HG02973 (cell line): ENCODE data around the gene PATJ.
"Not testable (repeated sequence)": the region's sequence is repeated elsewhere in the genome, so short reads cannot be mapped to it uniquely, and the experiment has no call there.

ENCODE experiments used
- ATAC-seq: cut with Tn5 transposase; IDR thresholded peaks from one replicate; pipeline ENCODE4 v1.9.1; 2021; ENCODE audit warnings: moderate library complexity; ENCODE audit not compliant: unreplicated experiment

PATJ gene

DNA sequence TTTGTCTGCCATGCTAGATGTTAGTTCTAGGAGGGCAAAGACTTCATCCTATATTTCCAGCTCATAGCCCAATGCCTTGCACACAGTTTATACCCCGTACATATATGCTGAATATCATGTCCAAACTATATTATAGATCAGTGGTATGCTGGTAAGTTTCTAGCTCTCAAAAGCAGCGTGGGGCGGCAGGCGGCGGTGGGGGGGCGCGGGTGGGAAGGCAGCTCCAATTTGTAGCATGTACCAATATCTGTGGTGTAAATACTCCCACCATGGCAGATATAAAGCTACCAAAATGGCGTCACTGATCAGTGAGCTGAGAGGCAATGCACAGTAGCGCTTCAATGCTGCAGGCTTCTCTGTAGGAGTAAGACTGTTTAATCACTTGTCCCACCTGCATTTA lies 77.1 kb downstream of the PATJ start:
- ATAC-seq, result no peak

DNA sequence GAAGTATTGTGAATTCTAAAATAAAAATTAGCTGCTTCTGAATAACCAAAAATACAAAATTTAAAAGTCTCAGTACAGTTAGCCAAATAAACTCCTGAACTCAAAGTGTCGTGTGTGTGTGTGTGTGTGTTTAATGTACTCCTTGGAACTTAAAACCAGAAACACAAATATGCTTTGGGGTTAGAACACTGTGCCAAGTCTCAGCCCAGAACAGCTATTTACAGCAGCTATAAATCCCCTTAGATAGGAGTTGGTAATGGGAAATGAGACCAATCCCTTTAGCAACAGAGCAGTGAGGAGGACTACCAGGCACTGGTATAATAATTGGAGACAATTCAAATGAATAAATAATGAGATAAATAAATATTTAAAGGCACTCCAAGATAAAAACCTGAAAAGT lies 83.1 kb downstream of the PATJ start:
- no peak for ATAC-seq

DNA sequence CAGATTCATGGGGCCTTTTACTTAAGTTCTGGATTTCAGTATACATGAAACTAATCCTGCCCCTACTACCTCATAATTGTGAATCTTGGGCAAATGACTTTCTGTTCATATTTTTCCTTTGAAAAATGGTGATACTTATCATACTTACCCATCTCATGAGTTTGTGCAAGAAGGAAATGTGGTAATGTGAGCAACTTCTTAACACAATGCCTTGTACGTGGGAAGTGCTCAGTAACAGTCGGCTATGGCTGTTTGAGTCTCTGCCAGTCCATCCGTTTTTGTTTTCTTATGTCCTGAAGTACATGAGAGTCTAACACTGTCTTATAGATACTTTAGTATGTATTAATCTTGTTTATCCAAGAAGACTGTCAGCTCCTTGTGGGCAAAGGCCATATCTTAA lies 86.5 kb downstream of the PATJ start:
- no peak for ATAC-seq

DNA sequence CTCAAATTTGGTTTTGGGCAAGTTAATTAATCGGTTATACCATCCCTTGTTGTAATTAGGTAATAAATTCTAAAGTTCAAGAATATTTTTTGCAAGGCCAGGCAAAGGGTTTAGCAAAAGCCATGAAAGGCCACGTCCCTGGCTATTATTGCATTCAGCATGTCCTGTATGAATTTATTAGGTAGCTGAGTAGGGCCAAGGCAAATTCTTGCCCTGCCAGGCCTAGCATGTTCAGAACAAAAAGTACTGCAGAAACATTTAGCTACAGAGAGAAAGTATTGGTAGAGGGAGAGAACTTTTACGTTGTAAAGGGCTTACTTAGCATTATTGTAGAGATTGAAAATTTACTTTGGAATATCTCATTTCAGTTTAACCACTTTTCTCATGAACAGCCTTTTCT lies 94.4 kb downstream of the PATJ start:
- ATAC-seq, result no peak

DNA sequence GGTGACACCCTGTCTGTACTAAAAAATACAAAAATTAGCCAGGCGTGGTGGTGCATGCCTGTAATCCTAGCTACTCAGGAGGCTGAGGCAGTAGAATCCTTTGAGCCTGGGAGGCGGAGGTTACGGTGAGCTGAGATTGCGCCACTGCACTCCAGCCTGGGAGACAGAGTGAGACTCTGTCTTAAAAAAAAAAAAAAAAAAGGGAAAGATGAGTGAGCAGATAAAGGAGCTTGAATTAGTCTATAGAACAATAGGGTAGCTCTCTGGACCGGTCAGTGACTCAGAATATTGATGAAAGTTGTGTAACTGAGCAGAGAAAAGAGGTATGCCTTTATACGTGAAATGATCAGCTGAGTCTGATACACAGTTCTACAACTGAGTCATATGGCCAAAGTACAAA lies 95.3 kb downstream of the PATJ start:
- not testable (repeated sequence) for ATAC-seq

DNA sequence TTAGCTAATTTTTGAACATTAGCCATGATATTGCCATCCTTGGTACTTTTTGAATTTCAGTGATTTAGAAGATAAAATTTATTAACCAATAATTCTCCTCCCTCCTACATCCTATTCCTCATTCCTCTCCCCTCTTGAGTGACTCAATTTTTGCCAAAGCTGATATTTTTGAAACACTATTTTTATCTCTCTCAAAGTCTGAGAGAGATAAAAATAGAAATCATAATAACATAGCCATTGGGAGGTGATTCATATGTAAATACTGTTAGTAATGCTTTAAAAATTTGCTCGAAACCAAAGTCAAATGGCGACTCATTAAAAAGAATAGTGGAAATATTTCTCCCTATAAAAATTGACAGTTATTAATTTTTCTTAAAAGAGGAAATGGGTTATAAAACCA lies 97.4 kb downstream of the PATJ start:
- no peak for ATAC-seq

DNA sequence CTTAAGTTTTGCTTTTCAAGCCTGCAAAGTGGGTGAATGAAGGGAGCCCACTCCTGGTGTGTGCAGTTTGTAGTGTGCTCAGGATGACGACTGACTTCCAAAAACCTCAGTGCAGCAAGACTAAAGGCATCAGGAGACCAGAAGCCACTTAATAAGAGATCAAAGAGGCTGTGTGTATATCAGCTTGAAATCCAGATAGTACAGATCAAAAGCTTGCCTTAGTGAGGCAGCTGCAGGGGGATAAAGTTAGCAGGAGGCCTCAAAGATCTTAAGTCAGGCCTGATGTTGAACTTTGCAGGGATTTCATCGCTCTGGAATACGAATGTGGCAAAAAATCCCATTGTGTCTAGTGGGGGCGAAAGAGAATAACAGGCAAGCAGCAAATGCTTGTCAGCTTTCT lies 99.8 kb downstream of the PATJ start:
- no peak for ATAC-seq

DNA sequence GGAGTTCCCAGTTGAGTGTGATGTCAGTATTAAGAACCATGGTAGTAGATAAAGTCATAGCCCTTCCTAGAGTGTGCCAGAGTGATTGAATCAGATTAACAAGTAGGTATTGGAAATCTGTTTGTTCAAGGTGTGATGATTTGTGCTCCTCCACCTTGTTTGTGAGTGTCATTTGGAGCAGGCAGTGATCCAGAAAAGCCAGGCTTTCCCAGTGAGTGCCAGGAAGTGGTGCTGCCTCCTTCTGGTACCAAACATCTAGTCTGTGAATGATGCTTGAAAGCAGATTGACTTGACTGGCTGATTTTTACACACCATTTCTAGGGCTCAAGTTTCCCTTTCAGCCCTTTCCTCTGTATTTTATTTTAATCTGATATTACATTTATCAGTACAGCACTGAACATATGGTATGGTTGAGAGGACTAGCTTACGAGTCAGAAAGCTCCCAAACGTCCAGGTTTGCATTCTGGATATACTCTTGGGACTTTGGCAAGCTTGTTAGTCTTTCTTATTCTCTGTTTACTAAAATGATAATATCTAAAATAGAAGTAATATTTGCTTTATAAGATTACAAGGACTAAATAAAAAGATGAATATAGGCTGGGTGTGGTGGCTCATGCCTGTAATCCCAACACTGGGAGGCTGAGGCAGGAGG lies 100.7 kb downstream of the PATJ start:
- no peak for ATAC-seq

DNA sequence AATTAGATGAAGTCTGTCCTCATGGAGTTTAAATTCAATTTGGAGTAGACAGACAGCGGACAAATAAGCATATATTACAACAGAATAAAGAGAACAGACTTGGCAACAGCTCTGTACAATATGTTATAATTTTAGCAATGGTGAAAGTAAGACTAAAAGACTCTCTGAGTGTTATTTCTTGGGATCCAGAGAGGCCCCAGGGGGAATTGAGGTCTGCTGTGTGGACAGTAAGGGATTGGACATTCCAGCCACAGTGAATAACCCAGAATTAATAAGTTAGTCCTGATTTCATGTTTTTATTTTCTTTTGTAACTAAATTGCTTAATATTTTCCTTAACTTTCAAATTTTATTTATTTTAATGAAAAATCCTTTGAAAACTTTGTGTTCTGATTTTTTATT lies 101.7 kb downstream of the PATJ start:
- ATAC-seq, result no peak

DNA sequence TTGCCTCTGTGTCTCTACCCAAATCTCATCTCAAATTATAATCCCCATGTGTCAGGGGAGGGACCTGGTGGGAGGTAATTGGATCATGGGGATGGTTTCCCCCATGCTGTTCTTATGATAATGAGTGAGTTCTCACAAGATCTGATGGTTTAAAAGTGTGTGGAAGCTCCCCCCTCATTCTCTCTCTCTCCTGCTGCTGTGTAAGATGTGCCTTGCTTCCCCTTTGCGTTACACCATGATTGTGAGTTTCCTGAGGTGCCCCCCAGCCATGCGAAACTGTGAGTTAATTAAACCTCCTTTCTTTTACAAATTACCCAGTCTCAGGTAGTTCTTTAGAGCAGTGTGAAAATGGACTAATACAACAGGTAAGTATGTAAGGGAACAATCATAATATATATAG lies 102.4 kb downstream of the PATJ start:
- not testable (repeated sequence) for ATAC-seq

DNA sequence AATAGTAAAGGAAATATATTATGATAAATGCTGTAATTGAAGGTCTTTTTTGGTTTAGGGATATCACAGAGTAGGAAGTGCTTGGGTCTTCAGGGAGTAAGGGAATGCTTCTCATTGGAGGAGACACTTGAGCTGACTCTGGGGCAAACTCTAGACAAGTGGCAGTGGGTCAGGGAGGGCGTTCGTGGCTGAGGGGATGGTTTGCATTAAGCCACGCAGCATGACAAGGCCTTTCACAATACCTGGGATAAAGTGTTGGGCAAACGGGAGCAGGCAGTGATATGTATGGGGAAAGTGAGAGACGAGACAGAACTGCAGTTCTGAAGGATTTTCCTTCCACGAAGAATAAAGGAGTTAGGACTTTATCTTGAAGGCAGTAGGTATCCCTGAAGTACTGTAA lies 109.0 kb downstream of the PATJ start:
- no peak for ATAC-seq

DNA sequence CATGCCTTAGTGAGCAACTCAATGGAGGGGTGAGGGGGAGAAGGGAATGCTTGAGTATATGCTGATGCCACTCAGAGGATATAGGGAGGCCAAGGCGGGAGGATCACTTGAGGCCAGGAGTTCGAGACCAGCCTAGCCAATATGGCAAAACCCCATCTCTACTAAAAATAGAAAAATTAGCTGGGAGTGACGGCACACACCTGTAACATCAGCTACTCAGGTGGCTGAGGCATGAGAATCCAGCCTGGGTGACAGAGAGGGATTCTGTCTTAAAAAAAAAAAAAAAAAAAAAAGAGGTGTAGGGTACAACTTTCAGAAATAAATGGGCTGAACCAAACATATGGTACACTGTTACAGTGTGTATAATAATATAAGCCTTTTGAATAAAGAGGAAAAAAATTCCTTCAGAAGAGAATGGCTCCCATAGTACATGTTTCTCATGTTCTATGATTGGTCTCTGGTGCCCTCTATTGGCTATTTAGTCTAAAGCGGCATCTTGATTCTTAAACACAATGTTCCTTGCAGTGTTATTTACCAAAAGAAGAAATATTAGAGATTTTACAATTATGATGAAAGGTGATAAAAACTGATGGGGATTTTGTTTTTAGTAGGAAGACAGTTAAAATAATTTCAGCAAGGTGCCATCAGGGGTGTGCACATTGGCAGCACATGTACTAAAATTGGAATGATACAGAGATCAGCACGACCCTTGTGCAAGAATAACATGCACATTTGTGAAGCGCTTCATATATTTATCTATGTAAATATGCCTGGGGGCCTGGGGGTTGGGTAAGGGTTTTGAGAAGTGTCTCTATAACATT lies 109.8 kb downstream of the PATJ start:
- ATAC-seq, result no peak

DNA sequence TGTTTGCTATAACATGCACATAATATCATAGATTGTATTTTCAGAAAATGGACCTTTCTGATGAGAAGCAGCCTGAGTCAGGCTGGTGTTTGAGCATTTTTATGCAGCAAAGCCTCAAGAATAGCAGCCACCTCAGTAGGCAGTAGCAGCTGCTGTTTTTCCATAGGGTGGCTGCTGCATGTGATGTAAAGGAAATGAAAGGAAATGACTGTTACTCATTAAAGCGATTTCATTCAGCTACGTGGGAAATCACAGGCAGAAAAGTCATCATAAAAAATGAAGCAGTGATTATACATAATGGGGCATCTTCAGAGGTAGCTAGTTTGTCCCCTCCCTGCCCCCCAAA lies 110.4 kb downstream of the PATJ start:
- ATAC-seq, result no peak

DNA sequence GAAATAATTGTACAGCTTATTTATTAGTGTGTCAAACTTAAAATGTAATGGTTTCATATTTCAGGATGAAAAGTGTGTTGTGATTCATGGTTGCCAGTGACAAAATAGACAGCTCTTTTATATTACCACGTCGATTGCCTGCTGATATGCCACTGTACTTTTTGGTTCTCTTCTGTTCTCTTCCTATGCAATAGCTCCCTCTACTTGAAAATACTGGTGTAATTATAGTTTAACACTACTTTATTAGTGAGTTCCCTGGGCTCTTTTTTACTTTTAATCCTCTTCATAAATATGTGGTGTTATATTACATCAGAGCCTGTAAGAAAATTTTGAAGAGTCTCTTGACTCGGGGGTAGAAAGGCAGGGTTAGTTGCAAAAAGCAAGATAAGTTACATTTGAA lies 111.3 kb downstream of the PATJ start:
- ATAC-seq, result no peak

DNA sequence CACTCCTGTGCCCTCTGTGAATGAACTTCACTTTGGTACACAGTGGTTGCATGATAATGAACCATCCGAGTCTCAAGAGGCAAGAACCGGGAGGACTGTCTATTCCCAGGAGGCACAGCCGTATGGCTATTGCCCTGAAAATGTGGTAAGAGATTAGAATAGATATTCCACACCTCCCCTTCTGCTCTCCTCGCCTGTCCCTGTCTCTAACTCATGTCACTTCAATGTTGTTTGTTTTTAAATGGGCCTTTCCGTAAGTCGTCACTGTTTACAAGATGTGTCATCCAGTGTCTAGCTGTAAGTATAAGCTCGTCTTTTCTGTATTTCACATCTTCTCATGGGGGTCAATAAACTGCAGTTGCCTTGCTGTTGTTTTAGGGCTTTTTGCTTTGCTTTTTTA lies 122.2 kb downstream of the PATJ start:
- no peak for ATAC-seq

DNA sequence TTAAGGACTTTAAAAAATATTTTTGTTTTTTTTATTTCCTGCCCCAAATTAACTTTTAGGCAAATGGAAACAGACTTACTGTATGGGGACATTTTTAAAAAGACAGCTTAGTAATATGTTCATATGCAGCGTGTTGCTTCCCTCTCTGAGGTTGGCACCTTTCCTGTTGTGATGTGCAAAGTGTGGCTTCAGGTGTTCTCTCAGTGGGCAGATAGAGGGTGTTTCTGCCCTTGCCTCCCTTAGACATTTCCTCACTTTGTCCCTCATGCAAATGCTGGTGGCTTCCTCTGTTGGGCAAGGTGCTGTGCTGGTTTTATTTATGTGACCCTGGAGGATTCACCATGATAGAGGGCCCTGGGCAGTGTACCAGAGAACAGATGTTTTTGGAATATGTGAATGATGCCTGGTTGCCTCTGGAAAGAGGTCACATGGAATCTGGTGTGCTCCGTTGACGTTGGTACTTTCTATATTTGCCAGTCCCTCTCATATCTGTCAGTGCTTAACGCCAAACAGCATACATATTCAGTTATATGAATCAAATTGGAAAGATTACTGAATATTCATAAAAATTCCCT lies 123.5 kb downstream of the PATJ start:
- no peak for ATAC-seq

DNA sequence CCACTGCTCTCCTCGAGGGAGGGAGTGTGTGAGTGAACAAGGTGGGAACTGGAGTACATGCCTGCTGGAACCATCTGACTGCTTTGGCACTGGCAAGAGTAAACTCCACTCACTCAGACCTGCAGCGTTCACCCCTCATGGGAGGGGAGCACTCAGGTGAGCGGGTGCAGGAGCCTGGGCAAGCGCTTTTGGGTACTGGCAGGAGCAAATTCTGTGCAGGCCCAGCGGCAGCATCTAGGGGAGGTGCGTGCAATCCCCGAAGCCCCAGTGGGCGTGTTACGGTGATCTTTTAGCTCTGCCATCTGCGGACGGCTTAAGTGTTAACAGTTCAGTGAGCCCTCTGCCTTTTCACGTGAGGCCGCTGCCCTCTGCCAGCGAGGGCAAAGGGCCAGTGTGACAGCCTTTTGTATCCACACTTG lies 127.4 kb downstream of the PATJ start:
- no peak for ATAC-seq

DNA sequence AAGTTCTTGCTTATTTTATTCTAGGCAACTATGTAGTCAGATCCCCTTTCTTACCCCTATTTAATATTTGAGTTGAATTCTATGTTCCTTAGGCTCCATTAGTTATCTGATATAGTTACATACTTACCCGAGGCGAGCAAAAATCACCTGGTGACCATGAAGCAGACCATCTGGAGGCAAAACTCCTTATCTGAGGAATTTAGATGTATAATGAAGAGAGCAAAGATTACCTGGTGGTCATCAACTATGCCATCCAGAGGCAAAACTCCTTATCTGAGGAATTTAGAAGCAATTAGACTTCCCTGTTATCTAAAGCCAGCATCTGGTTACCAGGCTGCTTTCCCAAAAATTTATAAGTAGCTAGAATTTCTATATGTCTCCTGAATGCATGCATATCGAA lies 129.9 kb downstream of the PATJ start:
- no peak for ATAC-seq

DNA sequence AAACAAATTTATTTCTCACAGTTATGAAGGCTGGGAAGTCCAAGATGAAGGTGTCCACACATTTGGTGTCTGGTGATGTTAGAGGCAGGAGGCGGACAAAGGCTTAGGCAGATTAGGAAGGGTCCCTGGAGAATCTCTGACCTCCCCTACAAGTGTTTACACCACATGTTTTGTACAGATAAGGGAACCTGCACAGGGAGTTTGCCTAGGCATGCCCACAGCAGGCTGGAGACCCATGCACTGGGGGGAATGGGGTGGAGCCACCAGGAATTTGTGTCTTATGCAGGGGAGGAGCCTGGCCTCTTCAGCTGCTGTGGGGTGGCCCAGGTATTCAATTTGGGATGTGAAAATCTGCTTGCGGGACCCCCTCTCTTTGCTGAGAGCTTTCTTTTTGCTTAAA lies 131.3 kb downstream of the PATJ start:
- no peak for ATAC-seq

DNA sequence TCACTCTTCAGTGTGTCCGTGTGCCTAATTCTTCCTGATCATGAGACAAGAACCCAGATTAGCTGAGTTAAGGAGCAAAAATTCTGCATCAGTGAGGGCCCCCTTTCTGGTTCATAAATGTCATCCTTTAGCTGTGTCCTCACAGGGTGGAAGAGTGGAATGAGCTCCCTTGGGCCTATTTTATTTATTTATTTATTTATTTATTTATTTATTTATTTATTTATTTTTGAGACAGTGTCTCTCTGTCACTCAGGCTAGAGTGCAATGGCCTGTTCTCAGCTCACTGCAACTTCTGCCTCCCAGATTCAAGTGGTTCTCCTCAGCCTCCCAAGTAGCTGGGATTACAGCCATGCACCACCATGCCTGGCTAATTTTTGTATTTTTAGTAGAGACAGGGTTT lies 131.7 kb downstream of the PATJ start:
- ATAC-seq, result no peak

DNA sequence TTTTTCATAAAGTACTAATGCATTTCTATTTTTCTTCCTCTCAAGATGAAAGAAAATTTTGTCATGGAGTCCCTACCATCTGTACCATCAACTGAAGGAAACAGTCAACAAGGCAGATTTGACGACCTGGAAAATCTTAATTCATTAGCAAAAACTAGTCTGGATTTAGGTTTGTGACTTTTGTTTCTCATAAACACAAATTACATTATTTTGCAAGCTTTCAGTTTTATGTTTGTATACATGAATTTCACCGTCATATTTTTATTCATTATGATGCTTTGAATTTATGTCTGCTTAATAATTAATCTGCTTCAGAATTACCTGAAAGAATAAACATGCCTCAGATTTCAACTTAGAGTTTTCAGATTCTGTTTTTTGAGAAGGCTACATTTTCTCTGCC lies 132.9 kb downstream of the PATJ start:
- ATAC-seq, result no peak

DNA sequence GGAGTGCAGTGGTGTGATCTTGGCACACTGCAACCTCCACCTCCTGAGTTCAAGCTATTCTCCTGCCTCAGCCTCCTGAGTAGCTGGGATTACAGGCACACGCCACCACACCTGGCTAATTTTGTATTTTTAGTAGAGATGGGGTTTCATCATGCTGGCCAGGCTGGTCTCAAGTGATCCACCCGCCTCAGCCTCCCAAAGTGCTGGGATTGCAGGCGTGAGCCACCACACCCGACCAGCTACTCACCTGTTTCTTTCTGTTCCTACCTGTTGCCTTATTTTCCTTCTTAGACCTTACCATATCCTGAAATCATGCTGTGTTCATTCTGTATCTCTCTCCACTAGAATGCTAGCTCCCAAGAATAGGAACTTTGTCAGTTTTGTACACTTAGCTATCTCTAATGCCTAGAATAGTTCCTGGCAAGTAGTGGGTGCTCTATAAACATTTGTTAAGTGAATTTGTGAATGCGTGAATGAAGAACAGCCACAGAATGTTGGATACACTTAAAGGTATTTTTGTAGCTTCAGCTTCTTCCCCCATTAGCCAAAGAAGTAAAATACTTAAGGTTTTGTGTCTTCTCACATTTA lies 137.7 kb downstream of the PATJ start:
- not testable (repeated sequence) for ATAC-seq
